Natural killer cell (primary cell): ENCODE measurements around the gene DSG2. TPM values are rescaled to one million over a fixed set of nuclear protein-coding genes. Genes with fewer than 3 reads are reported as not detected.

Experiments used
- ATAC-seq, 3 donors: fragments of 150-1000 bp in 2 of 3; fragments of 200-7000 bp in 1 of 3; cut with Tn5 transposase; 1 replicate in 1 of 3; 2 replicates in 2 of 3; pipeline ENCODE4 v1.10.0; 2021; ENCODE audit warnings: mild to moderate bottlenecking in 2 of 3, moderate library complexity in 2 of 3
- DNase-seq, 2 donors: peaks; one replicate each; pipeline versions ENCODE4 v3.0.0 to v3.0.0-alpha.2; 2013 to 2021; ENCODE audit warnings: mixed read lengths in 1 of 2
- H3K27ac ChIP-seq: one replicate; pipeline ENCODE4 v1.5.1; 2013; ENCODE audit warnings: mild to moderate bottlenecking, low read length
- H3K27me3 ChIP-seq: one replicate; pipeline ENCODE4 v1.6.1; 2013; ENCODE audit warnings: low read length; ENCODE audit not compliant: control insufficient read depth, insufficient read depth
- H3K36me3 ChIP-seq: one replicate; pipeline ENCODE4 v1.6.1; 2013; ENCODE audit warnings: low read length; ENCODE audit not compliant: control insufficient read depth, insufficient read depth
- H3K4me1 ChIP-seq: one replicate; pipeline ENCODE4 v1.6.1; 2013; ENCODE audit warnings: low read length; ENCODE audit not compliant: control insufficient read depth, insufficient read depth
- H3K4me3 ChIP-seq: one replicate; pipeline ENCODE4 v1.5.1; 2013; ENCODE audit warnings: low read length
- H3K9me3 ChIP-seq: one replicate; pipeline ENCODE4 v1.6.1; 2013; ENCODE audit warnings: low read length; ENCODE audit not compliant: control insufficient read depth, insufficient read depth
- H3K27ac Mint-ChIP-seq, 2 donors: one replicate each; pipeline ENCODE4 v1.8.0; 2022; ENCODE audit warnings: mild to moderate bottlenecking in 2 of 2, mixed read lengths in 2 of 2, moderate library complexity in 1 of 2
- H3K27me3 Mint-ChIP-seq, 2 donors: one replicate each; pipeline ENCODE4 v1.8.0; 2022; ENCODE audit warnings: low read depth in 2 of 2, mixed read lengths in 2 of 2
- H3K36me3 Mint-ChIP-seq: one replicate; pipeline ENCODE4 v1.8.0; 2022; ENCODE audit warnings: mixed read lengths
- H3K4me1 Mint-ChIP-seq, 2 donors: one replicate each; pipeline ENCODE4 v1.8.0; 2022; ENCODE audit warnings: mixed read lengths in 2 of 2
- H3K4me3 Mint-ChIP-seq: one replicate; pipeline ENCODE4 v1.8.0; 2022; ENCODE audit warnings: mild to moderate bottlenecking, moderate library complexity, mixed read lengths
- H3K9me3 Mint-ChIP-seq, 2 donors: one replicate each; pipeline ENCODE4 v1.8.0; 2022; ENCODE audit warnings: mixed read lengths in 2 of 2
- CTCF ChIP-seq: fragments of 200-600 bp; IDR thresholded peaks from one replicate; pipeline ENCODE4 v1.8.0; 2022; ENCODE audit warnings: antibody characterized with exemption
- WGBS: methylation state at CpG from one replicate; pipeline ENCODE4 v1.1.7; 2013; ENCODE audit warnings: missing lambda C conversion rate; ENCODE audit not compliant: insufficient coverage; 5-methylcytosine and 5-hydroxymethylcytosine counted together
- intact Hi-C: fragments of 100-400 bp; cut with micrococcal nuclease; formaldehyde crosslinking; loops from one replicate; pipeline ENCODE4 v1.14.2; 2022
- total RNA-seq, 4 donors: library from RNA; stranded (reverse); fragments of 120-200 nt in 1 of 4; gene quantifications; one replicate each; pipeline versions ENCODE4 v1.2.3 to v1.2.4, GENCODE V29; 2013 to 2022

The DSG2 gene
- total RNA-seq, 3 donors from 2014 or later (not counting 1 experiment from before 2014, with no cell fraction given) = 0.05 to 0.53 TPM; not detected in 1

- no peaks in the 10 kb centered on the region for H3K36me3 ChIP-seq
- no peak overlapping the region for H3K4me3 ChIP-seq
- no peaks in the 10 kb centered on the region for H3K4me1 ChIP-seq
- 50% methylated on average over 2 of the region's 5 CpGs for WGBS
- no peaks in the 10 kb centered on the region for H3K9me3 ChIP-seq
- no peak overlapping the region for H3K27ac Mint-ChIP-seq
- TF ChIP-seq CTCF = no peak
- H3K27me3 ChIP-seq = no peaks in the 10 kb centered on the region
- H3K27me3 Mint-ChIP-seq = peaks cover 0 to 6% of the 10 kb centered on the region in 2 donors
- ATAC-seq (no peak), DNase-seq (no peak)
- H3K4me3 Mint-ChIP-seq = no peak overlapping the region
- H3K36me3 Mint-ChIP-seq = no peaks in the 10 kb centered on the region
- no peak overlapping the region for H3K27ac ChIP-seq
- intact Hi-C loops = no loop called here
- no peaks in the 10 kb centered on the region for H3K4me1 Mint-ChIP-seq
- no peaks in the 10 kb centered on the region for H3K9me3 Mint-ChIP-seq
Observed at GRCh38 chr18:31585991-31586390, 88.0 kb downstream of the DSG2 start.

DNA sequence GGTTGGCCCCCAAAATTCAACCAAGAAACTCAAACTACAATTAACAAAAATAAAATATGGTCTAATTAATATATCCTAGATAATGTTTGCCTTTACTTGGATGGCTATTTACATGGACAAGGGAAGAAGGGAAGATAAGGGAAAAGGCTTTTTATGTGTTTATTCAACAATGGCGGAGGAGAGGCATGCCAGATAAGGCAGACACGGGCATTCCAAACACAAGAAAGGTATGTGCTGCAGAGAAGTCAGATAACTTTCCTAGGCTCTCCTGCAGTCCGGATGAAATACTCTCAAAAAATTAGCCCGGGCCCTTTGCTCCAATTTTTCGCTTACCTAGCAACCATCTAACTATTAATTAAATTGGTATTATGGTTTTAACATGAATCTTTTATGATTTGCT lies 88.6 kb downstream of the DSG2 start:
- DNase-seq (no peak), ATAC-seq (no peak)
- no peaks in the 10 kb centered on the region for H3K36me3 Mint-ChIP-seq
- intact Hi-C loops = no loop called here
- H3K4me1 Mint-ChIP-seq = no peaks in the 10 kb centered on the region
- Histone ChIP-seq H3K9me3 (no peaks in the 10 kb centered on the region), H3K4me3 (no peak overlapping the region), H3K27me3 (no peaks in the 10 kb centered on the region), H3K36me3 (no peaks in the 10 kb centered on the region), H3K27ac (no peak overlapping the region), H3K4me1 (no peaks in the 10 kb centered on the region)
- TF ChIP-seq CTCF = no peak
- no peak overlapping the region for H3K27ac Mint-ChIP-seq
- no peaks in the 10 kb centered on the region for H3K9me3 Mint-ChIP-seq
- peaks cover 0 to 12% of the 10 kb centered on the region in 2 donors for H3K27me3 Mint-ChIP-seq
- H3K4me3 Mint-ChIP-seq = no peak overlapping the region
- 91% methylated on average over 3 of the region's 5 CpGs for WGBS

GRCh38 chr18:31587529-31587928 lies 89.6 kb downstream of the DSG2 start:
- Histone ChIP-seq H3K4me1 (no peaks in the 10 kb centered on the region), H3K36me3 (no peaks in the 10 kb centered on the region), H3K4me3 (no peak overlapping the region), H3K9me3 (no peaks in the 10 kb centered on the region), H3K27me3 (no peaks in the 10 kb centered on the region), H3K27ac (no peak overlapping the region)
- Mint-ChIP-seq H3K9me3 (no peaks in the 10 kb centered on the region), H3K27ac (no peak overlapping the region), H3K27me3 (peaks cover 0 to 12% of the 10 kb centered on the region in 2 donors), H3K4me3 (no peak overlapping the region), H3K36me3 (no peaks in the 10 kb centered on the region), H3K4me1 (no peaks in the 10 kb centered on the region)
- TF ChIP-seq CTCF = no peak
- WGBS = 97% methylated on average over 4 of the region's 4 CpGs
- no peak for ATAC-seq
- no peak for DNase-seq
- intact Hi-C loops = no loop called here

- Mint-ChIP-seq H3K9me3 (no peaks in the 10 kb centered on the region), H3K4me1 (no peaks in the 10 kb centered on the region), H3K27ac (no peak overlapping the region), H3K27me3 (peaks cover 8 to 28% of the 10 kb centered on the region in 2 donors), H3K36me3 (no peaks in the 10 kb centered on the region), H3K4me3 (no peak overlapping the region)
- H3K4me3 ChIP-seq = no peak overlapping the region
- no peak overlapping the region for H3K27ac ChIP-seq
- DNase-seq (no peak), ATAC-seq (no peak)
- H3K36me3 ChIP-seq = no peaks in the 10 kb centered on the region
- WGBS = 85% methylated on average over 3 of the region's 8 CpGs
- no peaks in the 10 kb centered on the region for H3K27me3 ChIP-seq
- intact Hi-C loops = no loop called here
- no peak for TF ChIP-seq CTCF
- H3K4me1 ChIP-seq = no peaks in the 10 kb centered on the region
- no peaks in the 10 kb centered on the region for H3K9me3 ChIP-seq
Observed at GRCh38 chr18:31590570-31590969, 92.6 kb downstream of the DSG2 start.
